RWPE1 (cell line): Measurements from ENCODE around the gene SFRP2.

Experiments
- CTCF ChIA-PET: fragments of 350-600 bp; sonication (Branson Sonifier 250); formaldehyde crosslinking; extraction: SDS; loops from one replicate; lab custom pipeline; 2021; lab: Yijun Ruan, JAX
- POLR2A ChIA-PET: fragments of 400-600 bp; formaldehyde crosslinking; extraction: SDS; loops from one replicate; lab custom pipeline; 2020; ENCODE audit warnings: antibody characterized with exemption; ENCODE audit not compliant: low non-redundant PET; lab: Yijun Ruan, JAX
- DNase-seq: peaks from one replicate; pipeline ENCODE4 v3.0.0; 2012; ENCODE audit warnings: low spot score
- H3K27ac ChIP-seq: fragments of 450-650 bp; 2 replicates; pipeline ENCODE4 v1.5.1; 2017
- CTCF ChIP-seq: fragments of 450-650 bp; conservative IDR thresholded peaks from 2 replicates; pipeline ENCODE4 v1.5.1; 2017; ENCODE audit warnings: low read depth, mild to moderate bottlenecking

SFRP2 gene

GRCh38 chr4:153825691-153826090 is 36.8 kb upstream of the SFRP2 start:
- no peak overlapping the region for H3K27ac ChIP-seq
- no peak for TF ChIP-seq CTCF
- ChIA-PET POLR2A (no interaction called here), CTCF (no interaction called here)
- DNase-seq: no peak

DNA sequence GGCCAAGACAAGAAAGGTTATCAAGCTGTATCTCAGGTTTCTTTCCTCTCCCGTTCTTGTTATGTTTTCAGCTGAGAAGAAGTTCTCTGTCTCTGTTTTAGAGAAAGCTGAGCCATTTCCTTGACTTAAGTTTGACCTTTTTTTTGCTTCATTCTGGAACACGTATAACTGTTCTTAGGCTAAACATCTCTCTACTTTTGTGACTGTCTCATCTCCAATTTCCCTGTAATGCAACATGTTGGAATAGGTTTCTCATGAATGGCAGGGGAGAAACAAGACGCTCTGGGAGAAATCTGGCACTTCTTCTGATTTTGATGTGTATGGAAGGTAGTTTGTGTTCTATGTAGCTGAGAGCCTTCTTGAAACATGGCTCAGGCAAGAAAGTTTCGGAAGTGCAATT is 36.2 kb upstream of the SFRP2 start:
- TF ChIP-seq CTCF: no peak
- CTCF ChIA-PET: interaction anchor here (0.6 kb wide), 1 partner anchor 63 kb away, joined by 4 read pairs; no protein-coding TSS in a partner anchor
- H3K27ac ChIP-seq: no peak overlapping the region
- POLR2A ChIA-PET: no interaction called here
- no peak for DNase-seq

DNA sequence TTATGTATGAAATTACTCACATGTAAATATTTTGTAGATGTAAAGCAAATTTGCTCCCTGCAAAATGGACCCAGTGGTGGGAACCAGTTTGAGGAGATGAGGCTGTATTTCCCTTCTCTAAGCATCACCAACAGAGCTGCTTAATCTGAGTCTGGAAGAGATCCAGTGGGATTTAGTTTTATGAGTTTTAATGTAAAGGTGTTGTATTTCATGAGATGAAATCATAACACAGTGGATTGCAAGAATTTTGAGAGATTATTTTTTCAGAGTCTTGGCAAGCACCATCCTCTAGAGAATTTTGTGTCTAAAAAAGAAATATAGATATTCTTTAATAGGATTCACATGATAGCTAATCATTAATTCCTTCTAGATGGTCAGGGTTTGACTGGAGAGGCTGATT is 35.6 kb upstream of the SFRP2 start:
- no peak overlapping the region for H3K27ac ChIP-seq
- DNase-seq: no peak
- POLR2A ChIA-PET: no interaction called here
- CTCF ChIA-PET: interaction anchor here (0.6 kb wide), 1 partner anchor 62 kb away, joined by 4 read pairs; no protein-coding TSS in a partner anchor
- TF ChIP-seq CTCF: no peak

DNA sequence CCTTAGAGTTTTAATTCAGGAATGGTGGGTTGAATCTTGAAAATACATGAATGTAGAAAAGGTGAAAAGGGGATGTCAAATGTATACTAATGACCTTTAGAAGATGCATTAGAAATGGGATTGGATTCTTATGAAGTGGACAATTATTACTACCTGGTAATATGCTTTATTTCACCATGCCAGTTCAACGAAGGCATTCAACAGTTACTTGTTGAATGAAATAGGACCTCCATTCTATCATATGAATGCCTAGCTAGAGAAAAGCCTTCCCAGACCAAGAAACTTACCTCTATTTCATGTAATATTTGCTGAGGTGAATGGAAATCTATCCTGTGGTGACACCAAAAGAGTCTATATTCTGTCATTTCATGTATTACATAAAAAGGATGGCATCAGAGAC is 34.6 kb upstream of the SFRP2 start:
- ChIA-PET CTCF (no interaction called here), POLR2A (no interaction called here)
- H3K27ac ChIP-seq: no peak overlapping the region
- TF ChIP-seq CTCF: no peak
- DNase-seq: no peak

DNA sequence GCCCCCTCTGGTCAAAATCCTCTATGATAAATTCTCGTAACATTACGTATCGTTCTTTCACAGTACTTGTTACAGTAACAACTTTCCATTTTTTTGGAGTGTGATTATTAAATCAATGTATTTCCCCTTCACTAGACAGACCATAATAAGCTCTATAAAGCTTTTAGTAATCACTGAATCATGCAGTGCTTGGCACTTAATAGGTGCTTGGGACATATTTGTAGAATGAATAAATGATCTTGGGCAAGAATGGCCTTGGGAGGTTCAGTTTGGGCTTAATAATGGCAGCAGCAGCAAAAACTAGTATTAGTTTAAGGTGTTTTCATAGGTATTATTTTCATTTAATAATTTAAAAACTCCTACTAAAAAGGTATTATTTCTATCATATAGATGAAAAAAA is 33.4 kb upstream of the SFRP2 start:
- CTCF ChIA-PET: interaction anchor here (0.7 kb wide), 1 partner anchor 30 kb away, joined by 4 read pairs; no protein-coding TSS in a partner anchor
- H3K27ac ChIP-seq: no peak overlapping the region
- TF ChIP-seq CTCF: no peak
- POLR2A ChIA-PET: no interaction called here
- peak; percentile 20 for DNase-seq

DNA sequence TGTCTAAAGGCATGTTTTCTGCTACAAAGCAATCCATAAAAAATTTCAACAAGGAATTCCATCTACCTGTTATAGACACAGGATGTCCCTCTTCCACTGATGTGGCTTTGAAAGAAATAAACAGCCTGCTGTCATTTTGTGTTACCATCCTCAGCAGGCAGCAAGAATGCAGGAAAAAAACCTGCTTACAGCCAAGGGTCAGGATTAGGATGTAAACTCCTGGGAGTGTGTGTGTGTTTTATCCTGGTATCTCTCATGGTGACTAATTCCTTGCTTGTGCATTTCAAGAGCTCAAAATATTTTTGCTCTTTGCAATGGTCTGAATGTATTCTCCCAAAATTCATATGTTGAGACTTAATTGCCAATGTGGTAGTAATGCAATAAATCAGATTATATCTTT is 28.6 kb upstream of the SFRP2 start:
- no peak overlapping the region for H3K27ac ChIP-seq
- no peak for DNase-seq
- CTCF ChIA-PET: no interaction called here
- TF ChIP-seq CTCF: no peak
- POLR2A ChIA-PET: no interaction called here
